GM18499 (cell line): ENCODE measurements around the gene POLE.

Source experiments
- ATAC-seq: cut with Tn5 transposase; IDR thresholded peaks from one replicate; pipeline ENCODE4 v1.9.1; 2021; ENCODE audit warnings: moderate number of reproducible peaks; ENCODE audit not compliant: insufficient read depth, unreplicated experiment

Gene POLE

GRCh38 chr12:132617822-132618682 is 69.1 kb downstream of the POLE start:
- no peak for ATAC-seq

GRCh38 chr12:132617135-132617701 is 69.9 kb downstream of the POLE start:
- ATAC-seq, result no peak

- no peak for ATAC-seq
Measured at GRCh38 chr12:132615579-132616038, 71.5 kb downstream of the POLE start.

- ATAC-seq, result no peak
Measured at GRCh38 chr12:132614861-132615578, 72.1 kb downstream of the POLE start.

- no peak for ATAC-seq
Measured at GRCh38 chr12:132614029-132614428, 73.1 kb downstream of the POLE start.

- no peak for ATAC-seq
Measured at GRCh38 chr12:132611620-132612019, 75.5 kb downstream of the POLE start.

- ATAC-seq, result no peak
Measured at GRCh38 chr12:132610866-132611602, 76.1 kb downstream of the POLE start.

- ATAC-seq, result no peak
Measured at GRCh38 chr12:132610051-132610759, 76.9 kb downstream of the POLE start, which contains the start of gene LRCOL1. LRCOL1 (minus strand) TSS chr12:132610582; CDS start chr12:132606251, 4,331 bp downstream.

GRCh38 chr12:132608231-132609171 is 78.6 kb downstream of the POLE start:
- no peak for ATAC-seq

GRCh38 chr12:132606927-132607326 is 80.2 kb downstream of the POLE start:
- ATAC-seq, result no peak

- ATAC-seq, result no peak
Measured at GRCh38 chr12:132606466-132606865, 80.7 kb downstream of the POLE start.

GRCh38 chr12:132605892-132606291 is 81.2 kb downstream of the POLE start:
- no peak for ATAC-seq

GRCh38 chr12:132604668-132605441 is 82.3 kb downstream of the POLE start:
- ATAC-seq, result no peak

GRCh38 chr12:132604151-132604618 is 83.0 kb downstream of the POLE start:
- no peak for ATAC-seq

- ATAC-seq, result no peak
Measured at GRCh38 chr12:132603240-132604150, 83.6 kb downstream of the POLE start.

- no peak for ATAC-seq
Measured at GRCh38 chr12:132602572-132603239, 84.4 kb downstream of the POLE start.
